GM18511 (cell line): ENCODE measurements around the gene ARRB1.
"Not testable (repeated sequence)": the region's sequence is repeated elsewhere in the genome, so short reads cannot be mapped to it uniquely, and the experiment has no call there.

ENCODE experiments used
- ATAC-seq: cut with Tn5 transposase; IDR thresholded peaks from one replicate; pipeline ENCODE4 v1.9.1; 2021; ENCODE audit warnings: mild to moderate bottlenecking, moderate library complexity; ENCODE audit not compliant: unreplicated experiment

Gene ARRB1

GRCh38 chr11:75351541-75351790 lies at the start of gene ARRB1:
ARRB1 (minus strand) TSS chr11:75351661; CDS start chr11:75351607, 54 bp downstream.
- ATAC-seq = no peak

GRCh38 chr11:75400146-75400865 lies 48.8 kb upstream of the ARRB1 start:
- no peak for ATAC-seq

GRCh38 chr11:75399344-75400145 lies 48.1 kb upstream of the ARRB1 start, which contains the start of gene RPS3:
RPS3 (plus strand) TSS chr11:75399518; CDS start chr11:75399548, 30 bp downstream.
- ATAC-seq = peak; percentile 87

DNA sequence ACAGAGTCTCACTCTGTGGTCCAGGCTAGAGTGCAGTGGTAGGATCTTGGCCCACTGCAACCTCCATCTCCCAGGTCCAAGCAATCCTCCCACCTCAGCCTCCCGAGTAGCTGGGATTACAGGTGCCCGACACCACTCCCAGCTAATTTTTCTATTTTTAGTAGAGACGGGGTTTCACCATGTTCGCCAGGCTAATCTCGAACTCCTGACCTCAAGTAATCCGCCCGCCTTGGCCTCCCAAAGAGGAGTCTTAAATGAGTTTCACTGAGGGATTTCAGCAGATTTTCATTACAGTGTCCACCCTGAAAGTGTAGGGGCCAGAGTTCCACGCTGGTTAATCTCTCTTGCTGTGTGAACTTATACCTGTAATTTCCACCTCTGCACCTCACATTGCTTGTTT lies 47.4 kb upstream of the ARRB1 start:
- ATAC-seq = peak; percentile 7

DNA sequence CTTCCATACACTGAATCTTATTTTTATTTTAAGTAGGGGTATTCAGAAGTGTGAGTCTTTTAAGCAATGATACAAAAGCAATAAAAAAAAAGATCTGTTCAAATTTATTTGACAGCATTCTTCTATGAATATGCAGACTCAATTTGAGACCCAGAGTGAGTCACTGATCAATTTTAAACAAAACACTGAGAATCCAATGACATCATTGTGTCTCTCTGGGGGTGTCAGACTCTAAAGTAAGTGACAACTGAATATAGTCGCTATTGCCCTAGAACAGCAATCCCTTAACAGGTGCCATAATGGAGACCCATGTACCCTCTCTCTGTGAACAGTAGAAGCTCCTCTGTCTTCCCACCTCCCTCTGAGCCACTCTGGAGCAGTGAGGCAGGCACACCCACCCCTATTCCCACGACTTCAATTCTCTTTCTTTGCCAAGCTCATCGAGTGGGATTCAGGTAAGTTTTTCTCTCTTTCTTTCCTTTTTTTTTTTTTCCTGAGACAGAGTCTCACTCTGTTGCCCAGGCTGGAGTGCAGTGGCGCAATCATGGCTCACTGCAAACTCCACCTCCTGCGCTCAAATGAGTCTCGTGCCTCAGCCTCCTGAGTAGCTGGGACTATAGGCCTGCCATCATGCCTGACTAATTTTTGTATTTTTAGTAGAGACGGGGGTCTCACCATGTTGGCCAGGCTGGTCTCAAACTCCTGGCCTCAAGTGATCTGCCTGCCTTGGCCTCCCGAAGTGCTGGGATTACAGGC lies 42.8 kb upstream of the ARRB1 start:
- ATAC-seq = no peak

- ATAC-seq = no peak
Observed at GRCh38 chr11:75389925-75390324, 38.5 kb upstream of the ARRB1 start.

- no peak for ATAC-seq
Observed at GRCh38 chr11:75389276-75389605, 37.8 kb upstream of the ARRB1 start.

DNA sequence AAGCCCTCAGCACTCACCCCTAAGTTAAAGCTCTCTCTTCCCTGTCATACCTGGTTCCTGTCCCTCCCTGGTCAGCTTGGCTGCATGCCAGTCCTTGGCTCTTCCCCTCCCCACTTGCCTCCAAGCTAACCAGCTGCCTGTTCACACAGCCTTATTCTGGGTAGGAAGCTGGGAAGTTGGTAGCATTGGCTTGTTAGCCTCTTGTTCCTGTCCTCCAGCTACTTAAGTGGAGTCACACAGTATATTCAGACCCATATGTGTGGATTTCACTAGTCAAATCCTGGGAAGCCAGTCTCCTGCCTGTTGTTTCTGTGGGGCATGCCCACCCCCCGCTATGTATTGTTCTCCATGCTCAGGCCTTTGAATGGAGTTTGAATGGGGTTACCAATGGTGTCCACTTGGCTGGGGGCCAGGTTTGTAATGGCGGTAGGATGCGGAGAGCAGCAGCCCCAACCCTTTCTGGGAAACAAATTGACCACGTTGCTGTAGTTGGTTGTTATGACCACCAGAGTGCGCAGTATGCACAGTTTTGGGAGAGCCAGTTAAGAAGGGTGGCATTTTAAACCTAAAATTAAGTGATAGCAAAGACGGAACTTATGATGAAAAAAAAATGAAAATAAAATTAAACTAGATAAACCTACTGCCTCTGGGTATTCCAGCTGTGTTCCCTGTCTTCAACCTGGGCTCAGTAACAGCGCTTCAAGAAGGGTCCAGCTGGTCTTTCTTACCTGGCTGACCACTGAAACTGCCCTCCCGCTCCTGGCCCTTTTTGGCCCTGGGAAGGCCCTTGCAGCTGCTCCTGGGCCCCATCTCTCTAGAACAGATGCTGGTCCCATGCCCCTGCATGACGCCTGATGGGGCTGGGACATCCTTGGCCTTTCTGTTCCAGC lies 37.2 kb upstream of the ARRB1 start:
- ATAC-seq = no peak

- no peak for ATAC-seq
Observed at GRCh38 chr11:75387736-75388294, 36.4 kb upstream of the ARRB1 start.

DNA sequence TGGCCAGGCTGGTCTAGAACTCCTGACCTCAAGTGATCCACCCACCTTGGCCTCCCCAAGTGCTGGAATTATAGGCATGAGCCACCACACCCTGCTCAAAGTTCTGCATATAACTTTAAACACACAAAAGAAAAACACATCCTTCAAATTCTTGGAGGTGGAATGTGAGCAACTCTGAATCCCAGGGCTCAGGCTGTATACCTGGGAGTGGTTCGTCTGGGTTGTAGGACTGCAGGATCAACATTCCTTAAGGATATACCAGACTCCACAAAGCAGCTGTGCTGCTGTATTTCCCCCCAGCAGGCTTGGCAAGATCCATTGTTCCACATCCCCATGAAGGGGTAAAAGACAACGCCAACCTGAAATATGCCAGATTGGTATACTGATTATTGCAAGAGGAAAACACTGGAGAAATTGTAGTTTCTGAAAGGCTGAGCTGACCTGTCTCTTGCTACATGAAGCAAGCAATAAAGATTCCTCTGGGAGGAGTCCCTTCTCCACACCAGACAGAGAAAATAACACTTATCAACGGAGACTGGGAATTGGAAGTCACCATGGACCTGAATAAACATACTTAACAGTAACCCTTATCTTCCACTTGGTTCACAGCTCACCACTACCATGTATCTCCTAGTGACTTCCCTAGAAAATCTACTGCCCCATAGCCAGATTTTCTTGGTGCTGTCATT lies 35.6 kb upstream of the ARRB1 start:
- no peak for ATAC-seq

DNA sequence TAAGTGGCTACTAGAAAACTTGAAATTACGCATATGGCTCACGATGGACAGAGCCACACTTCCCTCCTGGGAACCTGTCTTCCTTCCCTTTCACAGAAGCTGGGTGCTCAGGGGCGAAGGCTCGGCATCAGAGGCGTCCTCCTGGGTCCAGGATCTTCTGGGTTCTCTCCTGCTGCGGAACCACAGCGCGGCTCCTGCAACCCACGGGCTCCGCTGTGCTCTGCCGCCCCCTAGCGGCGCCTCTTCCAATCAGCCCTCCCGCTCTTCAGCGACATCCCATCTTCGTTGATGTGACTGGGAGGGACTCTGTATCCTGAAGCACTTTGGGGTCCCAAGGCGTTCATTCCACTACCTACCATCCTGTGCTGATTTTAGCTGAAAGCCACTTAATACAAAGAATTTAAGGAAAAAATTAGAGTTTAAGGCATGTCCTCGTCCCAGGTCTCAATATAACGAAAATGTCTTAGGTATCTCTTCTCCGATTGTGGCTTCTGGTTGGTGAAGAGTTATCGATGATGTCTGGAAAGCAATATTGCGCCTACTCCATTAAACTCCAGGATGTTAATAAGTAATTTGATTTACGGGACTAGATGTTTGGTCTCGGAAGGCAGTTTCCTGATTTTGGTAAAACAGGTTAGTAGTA lies 33.1 kb upstream of the ARRB1 start:
- ATAC-seq = no peak

GRCh38 chr11:75383246-75383645 lies 31.8 kb upstream of the ARRB1 start:
- ATAC-seq = no peak

- ATAC-seq = no peak
Observed at GRCh38 chr11:75380716-75381420, 29.4 kb upstream of the ARRB1 start.

GRCh38 chr11:75380245-75380644 lies 28.8 kb upstream of the ARRB1 start:
- no peak for ATAC-seq

GRCh38 chr11:75378776-75379175 lies 27.3 kb upstream of the ARRB1 start:
- not testable (repeated sequence) for ATAC-seq

DNA sequence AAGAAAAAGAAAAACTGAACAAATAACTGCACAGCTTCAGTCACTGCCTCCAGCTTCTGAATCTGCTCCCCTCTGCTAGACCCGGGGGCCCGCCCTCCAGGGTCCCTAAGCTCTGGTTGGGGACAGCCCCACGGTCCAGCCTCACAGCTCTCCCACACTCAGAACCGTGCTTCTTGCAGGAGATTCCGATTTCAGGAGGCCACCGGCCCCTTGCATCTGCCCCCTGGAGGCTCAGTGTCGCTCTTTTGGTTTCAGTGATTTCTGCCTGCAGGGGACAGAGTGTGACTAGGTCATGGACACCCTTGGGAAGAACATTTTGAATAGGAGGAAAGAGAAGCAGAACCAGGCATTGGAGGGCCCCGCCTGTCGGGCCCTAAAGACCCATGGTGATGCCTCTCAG lies 24.7 kb upstream of the ARRB1 start:
- no peak for ATAC-seq

GRCh38 chr11:75375626-75376025 lies 24.2 kb upstream of the ARRB1 start:
- ATAC-seq = no peak

DNA sequence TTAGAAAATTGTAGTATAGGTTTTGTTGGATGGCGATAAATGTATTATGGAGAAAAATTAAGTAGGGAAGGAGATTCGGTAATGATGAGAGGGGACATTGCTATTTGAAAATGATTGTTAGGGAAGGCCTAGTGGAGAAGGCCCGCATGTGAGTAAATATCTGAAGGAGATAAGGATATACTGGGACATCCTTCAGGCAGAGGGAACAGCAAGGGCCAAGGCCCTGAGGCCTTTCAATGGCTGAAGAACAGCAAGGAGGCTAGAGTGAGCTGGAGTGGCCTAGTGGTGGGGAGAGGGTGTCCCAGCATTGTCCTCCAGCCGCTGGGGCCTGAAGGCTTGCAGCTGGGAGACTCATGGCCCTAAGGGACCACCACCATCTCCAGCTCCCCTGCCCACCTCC lies 23.2 kb upstream of the ARRB1 start:
- ATAC-seq = no peak

DNA sequence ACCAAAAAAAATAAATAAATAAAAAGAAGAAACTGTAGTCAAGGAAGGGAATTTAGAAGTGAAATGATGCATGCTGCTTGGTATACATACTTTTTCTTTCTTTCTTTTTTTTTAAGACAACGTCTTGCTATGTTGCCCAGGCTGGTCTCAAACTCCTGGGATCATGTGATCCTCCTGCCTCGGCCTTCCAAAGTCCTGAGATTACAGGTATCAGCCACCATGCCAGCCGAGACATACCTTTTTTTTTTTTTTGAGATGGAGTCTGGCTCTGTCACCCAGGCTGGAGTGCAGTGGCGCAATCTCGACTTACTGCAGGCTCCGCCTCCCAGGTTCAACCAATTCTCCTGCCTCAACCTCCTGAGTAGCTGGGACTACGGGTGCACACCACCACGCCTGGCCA lies 21.7 kb upstream of the ARRB1 start:
- ATAC-seq = no peak
